Fibroblast of mammary gland (primary cell): ENCODE data around the gene SLC6A19.

Experiments
- DNase-seq: peaks from one replicate; pipeline ENCODE4 v3.0.0-alpha.2; 2010; ENCODE audit warnings: low read depth
- H3K4me3 ChIP-seq: 2 replicates; pipeline ENCODE4 v1.5.1; 2011; ENCODE audit warnings: low read depth, mild to moderate bottlenecking, low read length, moderate library complexity; ENCODE audit not compliant: control insufficient read depth
- CTCF ChIP-seq: conservative IDR thresholded peaks from 2 replicates; pipeline ENCODE4 v1.5.1; 2011; ENCODE audit warnings: low read depth, low read length, inconsistent platforms; ENCODE audit not compliant: control insufficient read depth, insufficient read depth

SLC6A19 gene

GRCh38 chr5:1184481-1184880 is 16.9 kb upstream of the SLC6A19 start:
- no peak for DNase-seq
- no peak for TF ChIP-seq CTCF
- no peak overlapping the region for H3K4me3 ChIP-seq

- DNase-seq, result no peak
- no peak overlapping the region for H3K4me3 ChIP-seq
- no peak for TF ChIP-seq CTCF
Observed at GRCh38 chr5:1185038-1185627, 16.3 kb upstream of the SLC6A19 start.

- no peak overlapping the region for H3K4me3 ChIP-seq
- DNase-seq, result no peak
- no peak for TF ChIP-seq CTCF
Observed at GRCh38 chr5:1185629-1186350, 15.6 kb upstream of the SLC6A19 start.

- no peak for DNase-seq
- TF ChIP-seq CTCF, result no peak
- no peak overlapping the region for H3K4me3 ChIP-seq
Observed at GRCh38 chr5:1186351-1187233, 14.8 kb upstream of the SLC6A19 start.

GRCh38 chr5:1187234-1187949 is 14.0 kb upstream of the SLC6A19 start:
- H3K4me3 ChIP-seq, result no peak overlapping the region
- DNase-seq, result no peak
- TF ChIP-seq CTCF, result no peak

- no peak for TF ChIP-seq CTCF
- no peak overlapping the region for H3K4me3 ChIP-seq
- no peak for DNase-seq
Observed at GRCh38 chr5:1187950-1188334, 13.5 kb upstream of the SLC6A19 start.
